Measurements from ENCODE around the gene PIP.
"Not testable (repeated sequence)": the region's sequence is repeated elsewhere in the genome, so short reads cannot be mapped to it uniquely, and the experiment has no call there.

The PIP gene, protein sequence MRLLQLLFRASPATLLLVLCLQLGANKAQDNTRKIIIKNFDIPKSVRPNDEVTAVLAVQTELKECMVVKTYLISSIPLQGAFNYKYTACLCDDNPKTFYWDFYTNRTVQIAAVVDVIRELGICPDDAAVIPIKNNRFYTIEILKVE

DNA sequence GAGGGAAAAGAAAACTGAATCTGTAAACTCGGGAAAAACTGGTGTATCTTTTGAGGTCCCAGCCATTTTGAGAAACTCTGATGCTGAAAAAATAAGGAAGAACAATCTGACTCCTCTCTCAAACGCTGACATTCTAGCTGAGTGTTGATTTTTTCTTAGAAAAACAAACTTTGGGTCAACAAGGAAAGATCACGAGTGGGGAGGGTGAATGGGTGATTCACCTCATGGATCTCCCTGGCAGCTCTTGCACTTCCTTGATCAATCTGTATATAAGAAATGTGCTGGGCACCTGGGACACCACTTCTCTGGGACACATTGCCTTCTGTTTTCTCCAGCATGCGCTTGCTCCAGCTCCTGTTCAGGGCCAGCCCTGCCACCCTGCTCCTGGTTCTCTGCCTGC, at the start of gene PIP:
Gene PIP, plus strand, starts transcription at position 297 of the 400 bp plus-strand sequence. Its CDS starts 40 bp downstream, at position 337.
- no peak for DNase-seq

DNA sequence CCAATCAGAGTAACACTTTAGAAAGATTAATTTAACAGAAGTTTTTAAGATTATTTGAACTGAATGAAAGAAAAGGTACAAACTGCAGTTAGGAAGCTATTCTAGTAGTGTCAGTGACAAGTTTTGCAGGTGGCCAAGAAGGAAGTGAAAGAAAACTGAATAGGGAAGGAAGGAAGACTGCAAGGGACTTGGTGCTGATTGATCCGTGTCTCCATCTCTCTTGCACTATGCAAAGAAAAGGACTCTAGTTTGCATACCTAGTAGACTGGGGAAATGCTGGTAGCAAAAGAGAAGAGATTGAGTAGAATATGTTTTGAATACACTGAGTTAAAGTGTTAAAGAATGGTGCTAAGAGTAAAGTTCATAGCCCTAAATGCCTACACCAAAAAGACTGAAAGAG, 46.8 kb upstream of the PIP start:
- no peak for DNase-seq

DNA sequence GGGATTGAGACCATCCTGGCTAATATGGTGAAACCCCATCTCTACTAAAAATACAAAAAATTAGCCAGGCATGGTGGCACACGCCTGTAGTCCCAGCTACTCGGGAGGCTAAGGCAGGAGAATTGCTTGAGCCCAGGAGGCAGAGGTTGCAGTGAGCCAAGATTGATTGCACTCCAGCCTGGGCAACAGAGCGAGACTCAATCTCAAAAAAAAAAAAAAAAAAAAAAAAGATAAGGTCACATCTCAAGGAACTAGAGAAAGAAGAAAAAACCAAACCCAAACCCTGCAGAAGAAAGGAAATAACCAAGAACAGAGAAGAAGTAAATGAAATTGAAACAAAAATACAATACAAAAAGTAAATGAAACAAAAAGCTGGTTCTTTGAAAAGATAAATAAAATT, 46.3 kb upstream of the PIP start:
- DNase-seq, result not testable (repeated sequence)

DNA sequence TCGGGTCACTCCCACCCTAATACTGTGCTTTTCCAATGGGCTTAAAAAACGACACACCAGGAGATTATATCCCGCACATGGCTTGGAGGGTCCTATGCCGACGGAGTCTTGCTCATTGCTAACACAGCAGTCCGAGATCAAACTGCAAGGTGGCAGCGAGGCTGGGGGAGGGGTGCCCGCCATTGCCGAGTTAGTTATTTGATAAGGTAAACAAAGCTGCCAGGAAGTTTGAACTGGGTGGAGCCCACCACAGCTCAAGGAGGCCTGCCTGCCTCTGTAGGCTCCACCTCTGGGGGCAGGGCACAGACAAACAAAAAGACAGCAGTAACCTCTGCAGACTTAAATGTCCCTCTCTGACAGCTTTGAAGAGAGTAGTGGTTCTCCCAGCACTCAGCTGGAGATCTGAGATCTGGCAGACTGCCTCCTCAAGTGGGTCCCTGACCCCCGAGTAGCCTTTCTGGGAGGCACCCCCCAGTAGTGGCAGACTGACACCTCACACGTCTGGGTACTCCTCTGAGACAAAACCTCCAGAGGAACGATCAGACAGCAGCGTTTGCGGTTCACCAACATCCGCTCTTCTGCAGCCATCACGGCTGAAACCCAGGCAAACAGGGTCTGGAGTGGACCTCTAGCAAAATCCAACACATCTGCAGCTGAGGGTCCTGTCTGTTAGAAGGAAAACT, 43.2 kb upstream of the PIP start:
- not testable (repeated sequence) for DNase-seq

DNA sequence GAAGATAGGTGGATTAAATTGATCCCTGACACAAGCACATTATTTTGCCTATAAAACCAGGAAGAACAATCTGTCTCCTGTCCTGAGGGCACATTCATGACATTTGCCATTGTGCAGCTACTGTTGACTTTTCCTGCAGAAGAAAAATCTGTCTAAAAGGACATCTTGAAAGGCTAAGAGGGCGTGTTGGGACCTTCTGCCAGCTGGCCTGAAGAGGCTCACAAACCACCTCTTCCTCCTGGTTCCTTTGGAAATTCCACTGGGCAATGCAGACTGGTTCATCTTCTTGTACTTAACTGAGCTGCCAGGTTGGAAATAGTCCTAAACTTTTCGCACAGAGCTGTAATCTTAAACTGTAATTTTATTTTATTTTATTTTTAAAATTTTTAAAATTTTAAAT, 35.7 kb upstream of the PIP start:
- no peak for DNase-seq

DNA sequence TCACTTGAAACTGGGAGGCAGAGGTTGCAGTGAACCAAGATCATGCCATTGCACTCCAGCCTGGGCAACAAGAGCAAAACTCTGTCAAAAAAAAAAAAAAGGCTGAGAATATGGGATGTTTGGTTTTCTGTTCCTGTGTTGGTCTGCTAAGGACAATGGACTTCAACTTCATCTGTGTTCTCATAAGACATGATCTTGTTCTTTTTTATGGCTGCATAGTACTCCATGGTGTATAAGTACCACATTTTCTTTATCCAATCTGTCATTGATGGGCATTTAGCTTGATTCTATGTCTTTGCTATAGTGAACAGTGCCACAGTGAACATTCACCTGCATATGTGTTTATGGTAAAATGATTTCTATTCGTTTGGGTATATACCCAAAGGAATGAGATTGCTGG, 32.3 kb upstream of the PIP start:
- DNase-seq, result not testable (repeated sequence)

DNA sequence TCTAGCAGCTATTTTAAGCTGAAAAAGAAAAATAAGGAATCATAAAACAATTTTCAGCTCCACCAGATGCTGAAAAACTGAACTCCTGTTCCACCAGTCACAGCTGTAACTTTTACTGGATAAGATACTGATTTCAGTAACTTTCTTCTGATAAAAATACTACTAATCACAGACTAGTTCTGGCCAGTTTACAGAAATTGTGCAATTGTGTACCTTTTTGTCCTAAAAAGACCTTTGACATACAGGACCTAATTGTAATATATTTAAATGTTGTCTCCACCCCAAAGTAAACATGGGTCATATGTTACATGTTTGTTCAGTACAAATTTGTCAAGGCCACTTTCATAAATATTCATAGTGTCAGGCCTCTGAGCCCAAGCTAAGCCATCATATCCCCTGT, 27.1 kb upstream of the PIP start:
- no peak for DNase-seq

DNA sequence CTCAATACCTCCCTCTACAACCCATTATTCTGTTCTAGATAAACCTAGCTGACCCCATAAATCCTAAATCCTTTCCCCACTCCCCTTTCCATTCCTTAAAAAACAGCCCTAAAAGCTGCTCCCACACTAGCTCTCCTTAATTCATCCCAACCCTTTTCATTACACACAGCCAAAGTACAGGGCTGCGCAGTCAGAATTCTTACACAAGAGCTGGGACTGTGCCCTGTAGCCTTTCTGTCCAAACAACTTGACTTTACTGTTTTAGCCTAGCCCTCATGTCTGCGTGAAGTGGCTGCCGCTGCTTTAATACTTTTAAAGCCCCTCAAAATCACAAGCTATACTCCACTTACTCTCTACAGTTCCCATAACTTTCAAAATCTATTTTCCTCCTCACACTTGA, 23.9 kb upstream of the PIP start:
- not testable (repeated sequence) for DNase-seq

DNA sequence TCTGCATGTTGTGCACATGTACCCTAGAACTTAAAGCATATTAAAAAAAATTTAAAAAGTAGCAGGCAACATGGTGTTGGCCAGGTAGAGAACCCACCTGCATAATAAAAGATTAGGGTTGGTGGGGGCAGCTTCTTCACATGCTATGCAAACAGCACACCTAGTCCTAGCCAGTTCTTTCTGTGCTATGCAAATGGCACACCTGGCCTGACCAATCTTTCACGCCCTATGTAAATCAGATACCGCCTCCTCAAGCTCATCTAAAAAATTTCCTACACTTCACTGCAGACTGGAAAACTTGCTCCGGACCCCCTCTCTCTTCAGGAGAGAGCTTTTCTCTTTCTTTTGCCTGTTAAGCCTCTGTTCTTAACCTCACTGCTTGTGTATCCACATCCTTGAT, 14.5 kb upstream of the PIP start:
- no peak for DNase-seq

DNA sequence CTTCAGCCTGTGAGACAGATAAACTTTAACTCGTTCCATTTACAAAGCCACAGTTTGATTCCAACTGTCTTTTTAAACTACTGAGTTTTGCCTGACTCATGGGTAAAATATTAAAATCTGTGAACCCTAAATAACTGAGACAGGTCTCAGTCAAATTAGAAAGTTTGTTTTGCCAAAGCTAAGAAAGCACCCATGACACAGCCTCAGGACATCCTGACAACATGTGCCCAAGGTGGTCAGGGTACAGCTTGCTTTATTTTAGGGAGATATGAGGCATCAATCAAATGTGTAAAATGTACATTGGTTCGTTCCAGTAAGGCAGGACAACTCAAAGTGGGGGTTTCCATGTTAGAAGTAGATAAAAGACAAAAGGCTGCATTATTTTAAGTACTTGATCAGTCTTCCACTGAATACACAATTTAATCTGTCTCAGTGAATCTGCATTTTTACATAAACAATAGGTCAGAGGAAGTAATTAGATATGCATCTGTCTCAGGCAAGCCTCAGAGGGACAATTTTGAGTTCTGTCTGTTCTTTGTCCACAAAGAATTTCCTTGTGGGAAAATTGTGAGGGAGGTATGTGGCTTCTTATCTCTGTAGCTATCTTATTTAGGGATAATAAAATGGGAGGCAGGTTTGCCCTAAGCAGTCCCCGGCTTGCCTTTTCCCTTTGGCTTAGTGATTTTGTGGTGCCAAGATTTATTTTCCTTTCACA, 11.0 kb upstream of the PIP start:
- no peak for DNase-seq

DNA sequence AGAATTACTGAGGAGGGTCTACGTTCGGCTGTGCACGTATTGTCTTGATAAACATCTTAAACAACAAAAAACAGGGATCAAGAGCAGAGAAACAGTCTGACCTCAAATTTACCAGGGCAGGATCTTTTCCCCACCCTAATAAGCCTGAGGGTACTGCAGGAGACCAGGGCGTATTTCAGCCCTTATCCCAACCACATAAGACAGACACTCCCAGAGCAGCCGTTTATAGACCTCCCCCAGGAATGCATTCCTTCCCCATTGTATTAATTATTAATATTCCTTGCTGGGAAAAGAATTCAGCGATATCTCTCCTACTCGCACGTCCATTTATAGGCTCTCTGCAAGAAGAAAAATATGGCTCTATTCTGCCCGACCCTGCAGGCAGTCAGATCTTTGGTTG, 8.6 kb upstream of the PIP start:
- DNase-seq, result not testable (repeated sequence)

DNA sequence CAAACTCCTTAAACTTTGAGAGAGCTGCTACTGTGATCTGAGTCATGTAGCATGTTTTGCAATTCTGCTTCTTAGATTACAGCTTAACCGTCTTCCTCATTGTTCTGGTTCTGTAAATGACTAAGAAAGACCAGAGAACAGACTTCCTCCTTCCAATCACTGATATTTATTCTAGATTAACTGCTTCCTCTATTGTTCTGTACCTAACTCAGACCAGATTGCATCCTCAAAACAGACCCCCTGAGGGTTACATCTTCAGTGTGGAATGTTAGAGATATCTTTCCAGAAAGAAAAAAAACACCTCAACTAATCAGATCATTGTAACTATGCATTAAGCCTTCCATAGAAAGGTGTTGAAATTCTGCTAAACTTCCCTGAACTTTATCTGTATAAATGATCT, 5.7 kb upstream of the PIP start:
- no peak for DNase-seq

DNA sequence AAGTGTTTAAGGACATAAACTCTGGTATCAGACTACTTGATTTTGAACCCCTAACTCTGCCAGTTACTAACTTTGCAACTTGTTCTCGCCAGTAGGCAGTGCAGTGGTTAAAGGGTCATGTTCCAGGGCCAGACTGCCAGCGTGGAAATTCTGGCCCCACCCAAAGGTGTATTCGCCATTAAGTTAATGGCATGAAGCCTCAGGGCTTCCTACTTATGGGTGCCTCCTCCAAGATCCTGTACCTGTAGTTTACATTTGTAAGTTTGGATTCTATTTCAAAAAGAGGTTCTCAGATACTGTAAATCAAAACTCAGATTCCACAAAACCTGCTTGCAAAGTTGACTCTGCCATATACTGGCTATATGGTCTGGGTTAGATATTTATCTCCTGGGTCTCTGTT, 2.8 kb upstream of the PIP start:
- no peak for DNase-seq

DNA sequence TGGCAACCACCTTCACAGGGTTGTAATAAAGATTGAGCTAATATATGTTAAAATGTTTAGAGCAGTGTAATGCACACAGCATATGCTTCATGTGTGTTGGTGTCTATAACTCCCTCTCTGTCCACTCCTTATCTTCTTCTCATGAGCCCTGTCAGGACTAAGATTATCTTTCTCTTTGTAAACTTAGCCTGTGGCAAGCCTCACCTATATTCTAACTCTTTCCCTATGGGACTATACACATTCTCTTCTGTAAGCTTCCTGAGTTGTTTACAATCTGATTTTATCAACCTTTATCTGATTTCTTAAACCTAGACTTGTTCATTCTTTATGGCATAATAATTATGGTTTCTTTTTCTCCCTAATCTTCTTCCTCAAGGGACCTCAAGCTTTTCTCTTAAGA, 2.4 kb upstream of the PIP start:
- no peak for DNase-seq

DNA sequence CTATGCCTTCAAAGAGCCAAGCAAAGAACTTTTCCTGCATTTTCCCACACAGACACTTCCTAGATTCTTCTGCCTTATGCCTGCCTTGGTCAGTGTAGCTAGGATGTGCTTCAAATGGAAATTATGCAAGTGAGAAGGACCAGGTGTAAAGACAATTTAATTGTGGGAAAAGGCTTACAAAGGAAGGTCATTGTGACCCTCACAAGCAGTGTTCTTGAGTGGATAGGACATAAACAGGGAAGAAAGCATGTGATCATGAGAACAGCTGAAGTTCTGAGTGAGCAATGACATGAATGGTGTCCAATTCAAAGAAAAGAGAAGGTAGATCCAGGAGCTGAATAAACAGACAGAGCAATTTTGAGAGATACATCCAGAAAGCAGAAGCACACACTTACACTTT, 1.3 kb upstream of the PIP start:
- no peak for DNase-seq

DNA sequence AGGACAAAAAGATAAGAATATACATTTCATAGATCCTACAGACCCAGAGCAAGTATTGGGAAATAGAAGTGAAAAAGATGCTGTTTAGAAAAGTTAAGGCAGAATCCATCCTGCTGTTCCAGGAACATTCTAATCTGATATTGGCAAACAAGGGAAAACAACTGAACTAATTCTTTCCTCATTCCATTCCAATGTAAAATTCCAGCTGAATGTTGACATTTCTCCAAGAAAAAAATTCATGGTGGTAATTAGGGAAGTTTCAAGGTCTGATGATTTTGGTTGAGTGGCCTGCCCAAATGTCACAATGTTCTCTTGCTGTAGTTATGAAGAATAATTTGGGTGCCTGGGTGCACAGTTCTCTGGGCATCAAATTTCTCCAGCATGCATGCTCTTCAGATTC, 15.2 kb downstream of the PIP start:
- DNase-seq, result no peak

DNA sequence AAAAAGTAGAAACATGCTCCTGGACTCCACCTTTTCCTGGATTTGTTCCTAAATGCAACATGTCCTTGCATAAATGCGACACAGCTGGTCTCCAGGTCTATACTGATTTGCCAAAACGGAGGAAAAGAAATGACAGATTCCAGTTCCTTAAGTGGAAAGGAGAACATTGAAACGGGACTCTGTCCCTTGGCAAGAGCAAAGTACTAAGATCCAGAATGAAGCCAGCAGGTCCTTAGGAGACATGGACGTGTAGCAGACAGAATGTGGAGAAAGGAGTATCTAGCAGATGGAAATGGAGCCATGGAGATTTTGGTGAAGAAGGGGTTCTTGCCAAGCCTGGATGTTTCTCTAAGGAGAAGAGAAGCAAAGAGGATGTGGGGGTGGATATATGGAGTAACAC, 16.2 kb downstream of the PIP start:
- DNase-seq, result no peak

DNA sequence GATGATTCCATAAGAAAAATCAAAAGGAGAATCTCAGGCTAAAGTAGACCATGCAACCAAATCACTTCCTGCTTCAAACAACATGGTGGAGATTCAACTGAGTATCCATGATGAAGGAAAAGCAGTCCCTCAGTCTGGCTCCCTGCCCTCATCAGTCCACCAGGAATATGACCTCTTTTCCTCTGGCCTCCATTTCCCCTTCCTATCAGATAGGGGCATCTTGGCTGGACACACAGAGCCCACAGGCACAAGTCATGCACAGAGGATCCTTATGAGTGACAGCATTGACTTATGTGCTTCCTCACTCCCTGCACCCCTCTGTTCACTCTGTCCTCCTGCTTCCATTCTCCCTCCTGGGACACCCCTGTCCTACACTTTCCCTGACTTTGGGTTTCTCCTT, 16.8 kb downstream of the PIP start:
- DNase-seq, result no peak

DNA sequence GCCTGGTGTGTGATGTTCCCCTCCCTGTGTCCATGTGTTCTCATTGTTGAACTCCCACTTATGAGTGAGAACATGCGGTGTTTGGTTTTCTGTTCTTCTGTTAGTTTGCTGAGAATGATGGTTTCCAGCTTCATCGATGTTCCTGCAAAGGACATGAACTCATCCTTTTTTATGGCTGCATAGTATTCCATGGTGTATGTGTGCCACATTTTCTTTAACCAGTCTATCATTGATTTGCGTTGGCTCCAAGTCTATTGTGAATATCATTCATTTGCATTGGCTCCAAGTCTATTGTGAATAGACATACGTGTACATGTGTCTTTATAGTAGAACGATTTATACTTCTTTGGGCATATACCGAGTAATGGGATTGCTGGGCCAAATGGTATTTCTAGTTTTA, 18.8 kb downstream of the PIP start:
- DNase-seq, result not testable (repeated sequence)

DNA sequence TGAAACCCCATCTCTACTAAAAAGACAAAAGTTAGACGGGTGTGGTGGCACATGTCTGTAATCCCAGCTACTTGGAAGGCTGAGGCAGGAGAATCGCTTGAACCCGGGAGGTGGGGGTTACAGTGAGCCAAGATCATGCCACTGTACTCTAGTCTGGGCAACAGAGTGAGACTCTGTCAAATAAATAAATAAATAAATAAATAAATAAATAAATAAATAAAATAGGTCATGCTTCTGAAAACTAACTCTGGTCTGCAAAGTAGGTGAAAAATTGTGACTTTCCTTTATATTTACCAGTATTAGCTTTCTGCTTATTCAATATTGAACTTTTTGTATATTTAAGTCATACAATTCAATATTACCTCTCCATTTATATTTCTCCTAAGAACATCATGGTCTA, 26.7 kb downstream of the PIP start:
- DNase-seq, result not testable (repeated sequence)

DNA sequence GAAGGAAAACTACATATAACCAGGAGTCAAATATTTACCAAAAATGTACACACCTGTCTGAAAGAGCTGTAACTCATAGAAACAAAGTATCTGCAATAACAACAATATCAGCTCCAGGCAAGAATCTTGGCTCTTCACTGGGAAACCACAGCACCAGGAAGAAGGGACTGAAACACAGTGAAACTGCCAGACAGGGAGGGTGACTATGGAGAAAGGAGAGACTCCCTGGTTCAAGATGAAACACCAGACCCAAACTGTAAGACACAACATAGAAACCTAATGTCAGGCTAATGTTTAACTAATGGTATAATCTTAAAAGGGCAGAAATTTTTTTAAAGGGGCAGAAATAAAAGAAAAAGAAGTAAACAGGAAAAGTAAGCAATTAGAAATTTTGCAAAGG, 39.8 kb downstream of the PIP start:
- DNase-seq, result no peak

DNA sequence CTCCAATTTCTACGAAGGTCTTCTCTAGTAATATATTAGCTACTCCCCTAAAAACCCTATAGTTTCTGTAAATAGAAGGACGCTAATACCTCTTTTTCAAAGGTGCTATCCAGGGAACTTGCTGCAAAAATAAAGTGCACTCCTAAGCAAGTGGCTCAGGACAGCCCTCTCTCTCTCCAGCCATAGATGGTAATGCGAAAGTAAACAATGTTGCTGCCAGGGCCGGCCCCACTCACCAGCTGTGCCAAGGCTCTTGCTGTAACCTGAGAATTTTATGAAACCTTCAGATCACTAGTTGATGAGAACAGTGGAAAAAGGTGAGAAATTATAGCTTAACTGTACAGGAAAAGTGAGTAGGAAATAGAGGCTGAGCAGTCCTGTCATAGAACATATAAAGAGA, 40.5 kb downstream of the PIP start:
- DNase-seq, result peak; percentile 66

DNA sequence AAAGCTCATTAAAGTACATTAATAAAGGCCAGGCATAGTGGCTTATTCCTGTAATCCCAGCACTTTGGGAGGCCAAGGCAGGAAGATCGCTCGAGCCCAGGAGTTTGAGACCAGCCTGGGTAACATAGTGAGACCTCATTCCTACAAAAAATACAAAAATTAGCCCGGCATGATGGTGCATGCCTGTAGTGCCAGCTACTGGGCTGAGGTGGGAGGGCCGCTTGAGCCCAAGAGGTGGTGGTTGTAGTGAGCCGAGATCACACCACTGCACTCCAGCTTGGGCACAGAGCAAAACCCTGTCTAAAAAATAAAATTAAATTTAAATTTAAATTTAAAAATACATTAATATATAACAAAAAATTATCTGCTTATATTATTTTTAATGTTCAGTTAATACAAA, 44.3 kb downstream of the PIP start:
- no peak for DNase-seq

DNA sequence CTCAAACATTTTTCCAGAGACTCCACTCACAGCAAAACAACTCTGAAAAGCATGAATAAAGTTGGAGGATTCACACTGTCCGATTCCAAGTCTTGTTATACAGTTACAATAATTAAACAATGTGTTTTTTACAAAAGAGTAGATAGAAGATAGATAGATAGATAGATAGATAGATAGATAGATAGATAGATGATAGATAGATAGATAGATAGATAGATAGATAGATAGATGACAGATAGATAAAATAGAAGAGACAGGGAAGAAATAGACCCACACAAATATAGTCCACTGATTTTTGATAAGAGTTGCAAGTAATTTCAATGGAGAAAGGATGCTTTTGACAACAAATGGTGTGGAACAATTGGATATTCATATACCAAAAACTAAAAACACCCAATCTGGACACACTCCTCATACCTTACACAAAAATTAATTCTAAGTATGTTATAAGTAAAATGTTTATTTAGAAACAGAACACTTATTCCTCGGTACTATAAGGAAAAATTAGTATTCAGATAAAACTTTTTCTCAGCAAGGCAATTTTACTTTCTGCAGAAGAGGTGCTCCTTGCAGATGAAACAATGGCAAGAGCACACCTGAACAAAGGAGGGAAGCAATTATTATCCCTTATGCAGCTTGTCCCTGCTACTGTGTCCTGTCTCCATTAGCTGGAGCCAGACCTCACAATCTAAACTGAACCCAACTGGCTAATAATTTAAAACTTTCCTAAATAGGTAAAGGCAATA, 45.7 kb downstream of the PIP start:
- no peak for DNase-seq

Data from NCI-H748 treated with DMSO at 0.1 percent for 48 hours (cell line).